A549 (cell line): ENCODE measurements around the gene SIGMAR1. TPM values are rescaled to one million over a fixed set of nuclear protein-coding genes. Genes with fewer than 3 reads are reported as not detected.

ENCODE experiments used
- ATAC-seq, 2 experiments: fragments of 200-7000 bp in 1 of 2; fragments of >200 bp in 1 of 2; cut with Nextera tagmentation in 1 of 2; cut with Tn5 transposase in 1 of 2; 3 replicates each; pipeline versions ENCODE4 v1.8.0 to v1.9.1; 2018 to 2020; ENCODE audit warnings: mild to moderate bottlenecking in 1 of 2, moderate library complexity in 1 of 2
- CTCF ChIA-PET: fragments of 300-600 bp; sonication (Branson Sonifier 250); formaldehyde crosslinking; extraction: SDS; loops from one replicate; lab custom pipeline; 2021; ENCODE audit warnings: antibody characterized with exemption, inconsistent platforms; lab: Yijun Ruan, JAX
- POLR2A ChIA-PET: fragments of 350-600 bp; formaldehyde crosslinking; extraction: SDS; loops from one replicate; lab custom pipeline; 2021; ENCODE audit warnings: antibody characterized with exemption, inconsistent platforms; lab: Yijun Ruan, JAX
- DNase-seq, 2 experiments: peaks; one replicate each; pipeline versions ENCODE4 v3.0.0 to v3.0.0-alpha.2; 2011 to 2016; ENCODE audit warnings: low read depth in 1 of 2, low spot score in 1 of 2
- FAIRE-seq: peaks from 2 replicates; lab custom pipeline; 2011; peaks lifted over from hg19 to GRCh38; lab: Jason Lieb, UNC
- H3K27ac ChIP-seq, 2 experiments: fragments of >200 bp; sonication (Bioruptor Twin); formaldehyde crosslinking; 3 replicates each; pipeline ENCODE4 v1.5.1; 2016 to 2017
- H3K4me1 ChIP-seq: fragments of >200 bp; sonication (Bioruptor Twin); formaldehyde crosslinking; 3 replicates; pipeline ENCODE4 v1.6.1; 2016
- H3K4me2 ChIP-seq: fragments of >200 bp; sonication (Bioruptor Twin); formaldehyde crosslinking; 3 replicates; pipeline ENCODE4 v1.6.1; 2016
- H3K4me3 ChIP-seq: fragments of >200 bp; sonication (Bioruptor Twin); formaldehyde crosslinking; 3 replicates; pipeline ENCODE4 v1.5.1; 2016
- H3K9me3 ChIP-seq: fragments of >200 bp; sonication (Bioruptor Twin); formaldehyde crosslinking; 3 replicates; pipeline ENCODE4 v1.6.1; 2016
- BCL3 ChIP-seq: fragments of >200 bp; sonication (Bioruptor Twin); formaldehyde crosslinking; IDR thresholded peaks from 3 replicates; pipeline ENCODE4 v1.6.1; 2016
- CTCF ChIP-seq: fragments of >200 bp; sonication (Bioruptor Twin); formaldehyde crosslinking; IDR thresholded peaks from 3 replicates; pipeline ENCODE4 v1.5.1; 2016
- EHF ChIP-seq: fragments of 250-450 bp; sonication (Bioruptor Pico); IDR thresholded peaks from 2 replicates; pipeline ENCODE4 v1.5.0; 2020; ENCODE audit warnings: mild to moderate bottlenecking
- ELK1 ChIP-seq: fragments of 150-350 bp; IDR thresholded peaks from 2 replicates; pipeline ENCODE4 v1.6.1; 2014; ENCODE audit warnings: low read depth, mild to moderate bottlenecking, low read length
- FOXS1 ChIP-seq: fragments of 250-450 bp; sonication (Bioruptor Pico); IDR thresholded peaks from 2 replicates; pipeline ENCODE4 v1.5.0; 2020; ENCODE audit warnings: mild to moderate bottlenecking, moderate library complexity
- HDAC2 ChIP-seq: fragments of 200-600 bp; sonication (generic); IDR thresholded peaks from 2 replicates; pipeline ENCODE4 v1.6.1; 2016
- HES2 ChIP-seq: fragments of >200 bp; sonication (Bioruptor Twin); formaldehyde crosslinking; IDR thresholded peaks from 2 replicates; pipeline ENCODE4 v1.6.1; 2016
- HEYL ChIP-seq: fragments of 250-450 bp; sonication (Bioruptor Pico); IDR thresholded peaks from 2 replicates; pipeline ENCODE4 v1.8.0; 2021; ENCODE audit warnings: mild to moderate bottlenecking, moderate library complexity
- HOXA7 ChIP-seq: fragments of 250-450 bp; sonication (Bioruptor Pico); IDR thresholded peaks from 2 replicates; pipeline ENCODE4 v1.5.0; 2020; ENCODE audit warnings: mild to moderate bottlenecking, moderate library complexity
- HOXB13 ChIP-seq: fragments of 250-450 bp; sonication (Bioruptor Pico); IDR thresholded peaks from 2 replicates; pipeline ENCODE4 v1.5.0; 2020; ENCODE audit warnings: low read depth, mild to moderate bottlenecking, moderate library complexity
- KDM1A ChIP-seq: fragments of 200-600 bp; sonication (generic); IDR thresholded peaks from 2 replicates; pipeline ENCODE4 v1.6.1; 2016; ENCODE audit warnings: low read depth, mild to moderate bottlenecking
- NPAS2 ChIP-seq: fragments of 250-450 bp; sonication (Bioruptor Pico); IDR thresholded peaks from 2 replicates; pipeline ENCODE4 v1.8.0; 2022; ENCODE audit warnings: mild to moderate bottlenecking, moderate library complexity, borderline replicate concordance
- PHF8 ChIP-seq: fragments of 200-600 bp; sonication (generic); IDR thresholded peaks from 2 replicates; pipeline ENCODE4 v1.6.1; 2016; ENCODE audit warnings: low read depth, mild to moderate bottlenecking, antibody characterized with exemption, moderate library complexity, borderline replicate concordance
- POLR2AphosphoS2 ChIP-seq: conservative IDR thresholded peaks from 2 replicates; pipeline ENCODE4 v1.6.1; 2012; ENCODE audit warnings: low read length, improper control_type of control experiment, inconsistent platforms
- RNF2 ChIP-seq: fragments of 200-600 bp; sonication (generic); IDR thresholded peaks from 2 replicates; pipeline ENCODE4 v1.6.1; 2016; ENCODE audit warnings: low read depth, mild to moderate bottlenecking, antibody characterized with exemption, moderate library complexity, borderline replicate concordance
- SMC3 ChIP-seq: fragments of >200 bp; sonication (Bioruptor Twin); formaldehyde crosslinking; IDR thresholded peaks from 3 replicates; pipeline ENCODE4 v1.6.1; 2018; ENCODE audit warnings: inconsistent platforms
- TP53 ChIP-seq: fragments of 250-450 bp; sonication (Bioruptor Pico); IDR thresholded peaks from 2 replicates; pipeline ENCODE4 v1.5.0; 2021; ENCODE audit warnings: mild to moderate bottlenecking, moderate library complexity
- USF2 ChIP-seq: fragments of 450-650 bp; IDR thresholded peaks from 2 replicates; pipeline ENCODE4 v1.6.1; 2014; ENCODE audit warnings: antibody characterized with exemption
- ZNF302 ChIP-seq: fragments of 250-450 bp; sonication (Bioruptor Pico); IDR thresholded peaks from 2 replicates; pipeline ENCODE4 v1.9.0; 2021; ENCODE audit warnings: inconsistent platforms, mild to moderate bottlenecking, moderate library complexity
- WGBS: methylation state at CpG from one replicate; pipeline ENCODE4 v1.1.6; 2017; ENCODE audit errors: missing lambda C conversion rate; 5-methylcytosine and 5-hydroxymethylcytosine counted together
- polyA plus RNA-seq, 4 experiments: library from polyadenylated mRNA; depleted of rRNA in 3 of 4; stranded (reverse); fragments of >200 nt; fragmentation: RNase III in 1 of 4; extraction: RNeasy Plus Mini Kit Qiagen cat#74134 plus additional on column Dnase treatment in 1 of 4; gene quantifications; 2 replicates in 3 of 4; 3 replicates in 1 of 4; pipeline ENCODE4 v1.2.3, GENCODE V29; 2011 to 2017

Gene SIGMAR1
- polyA plus RNA-seq, 2 of the 4 experiments (the other 2 are of a cell fraction) = 64.6 to 150 TPM

GRCh38 chr9:34686231-34686630 is 48.6 kb upstream of the SIGMAR1 start:
- ATAC-seq (no peak), FAIRE-seq (no peak), DNase-seq (no peak)
- H3K4me1 ChIP-seq = no peaks in the 10 kb centered on the region
- no peaks in the 10 kb centered on the region for H3K9me3 ChIP-seq
- no peak overlapping the region for H3K4me3 ChIP-seq
- TF ChIP-seq BCL3 = no peak
- no peak for TF ChIP-seq HEYL (CRISPR knock-in tag)
- TF ChIP-seq FOXS1 (CRISPR knock-in tag) = no peak
- no peak for TF ChIP-seq RNF2
- TF ChIP-seq ZNF302 (CRISPR knock-in tag) = no peak
- TF ChIP-seq CTCF = no peak
- TF ChIP-seq KDM1A = no peak
- no peak for TF ChIP-seq HOXA7
- TF ChIP-seq PHF8 = no peak
- TF ChIP-seq POLR2AphosphoS2 = no peak
- no peak for TF ChIP-seq ELK1
- TF ChIP-seq HES2 = no peak
- TF ChIP-seq NPAS2 = no peak
- no peak for TF ChIP-seq TP53 (CRISPR knock-in tag)
- no peak for TF ChIP-seq EHF (CRISPR knock-in tag)
- no peak for TF ChIP-seq SMC3
- TF ChIP-seq HOXB13 = no peak
- no peak for TF ChIP-seq HDAC2
- CTCF ChIA-PET = interaction anchor here (0.5 to 10.1 kb wide), 5 partner anchors 11 to 1788 kb away, joined by 3 to 135 read pairs (median 7); no protein-coding TSS in a partner anchor
- H3K4me2 ChIP-seq = no peak overlapping the region
- H3K27ac ChIP-seq = no peak overlapping the region
- 74% methylated on average over 5 of the region's 5 CpGs for WGBS
- POLR2A ChIA-PET = no interaction called here

- DNase-seq = no peak
- Histone ChIP-seq H3K4me1 (no peaks in the 10 kb centered on the region), H3K9me3 (no peaks in the 10 kb centered on the region), H3K4me2 (no peak overlapping the region), H3K4me3 (no peak overlapping the region), H3K27ac (no peak overlapping the region)
- no peak for ATAC-seq
- WGBS = 65% methylated on average over 4 of the region's 4 CpGs
- POLR2A ChIA-PET = no interaction called here
- CTCF ChIA-PET = interaction anchor here (0.5 to 10.1 kb wide), 6 partner anchors 10 to 94 kb away, joined by 3 to 135 read pairs (median 6); no protein-coding TSS in a partner anchor
- no peak for FAIRE-seq
- TF ChIP-seq HOXB13 (no peak), HDAC2 (no peak), ELK1 (no peak), USF2 (no peak)
These were observed 48.0 kb upstream of the SIGMAR1 start for GRCh38 chr9:34685591-34685990.
